AG20443 (cell line): ENCODE results near the gene NMNAT3.

Source experiments
- DNase-seq: peaks from one replicate; pipeline ENCODE4 v3.0.0; 2012; ENCODE audit warnings: low spot score, mixed read lengths

NMNAT3 gene

GRCh38 chr3:139521144-139521543 lies 156.6 kb downstream of the NMNAT3 start:
- DNase-seq = no peak

- DNase-seq = no peak
Observed at GRCh38 chr3:139519998-139520737, 157.6 kb downstream of the NMNAT3 start.

DNA sequence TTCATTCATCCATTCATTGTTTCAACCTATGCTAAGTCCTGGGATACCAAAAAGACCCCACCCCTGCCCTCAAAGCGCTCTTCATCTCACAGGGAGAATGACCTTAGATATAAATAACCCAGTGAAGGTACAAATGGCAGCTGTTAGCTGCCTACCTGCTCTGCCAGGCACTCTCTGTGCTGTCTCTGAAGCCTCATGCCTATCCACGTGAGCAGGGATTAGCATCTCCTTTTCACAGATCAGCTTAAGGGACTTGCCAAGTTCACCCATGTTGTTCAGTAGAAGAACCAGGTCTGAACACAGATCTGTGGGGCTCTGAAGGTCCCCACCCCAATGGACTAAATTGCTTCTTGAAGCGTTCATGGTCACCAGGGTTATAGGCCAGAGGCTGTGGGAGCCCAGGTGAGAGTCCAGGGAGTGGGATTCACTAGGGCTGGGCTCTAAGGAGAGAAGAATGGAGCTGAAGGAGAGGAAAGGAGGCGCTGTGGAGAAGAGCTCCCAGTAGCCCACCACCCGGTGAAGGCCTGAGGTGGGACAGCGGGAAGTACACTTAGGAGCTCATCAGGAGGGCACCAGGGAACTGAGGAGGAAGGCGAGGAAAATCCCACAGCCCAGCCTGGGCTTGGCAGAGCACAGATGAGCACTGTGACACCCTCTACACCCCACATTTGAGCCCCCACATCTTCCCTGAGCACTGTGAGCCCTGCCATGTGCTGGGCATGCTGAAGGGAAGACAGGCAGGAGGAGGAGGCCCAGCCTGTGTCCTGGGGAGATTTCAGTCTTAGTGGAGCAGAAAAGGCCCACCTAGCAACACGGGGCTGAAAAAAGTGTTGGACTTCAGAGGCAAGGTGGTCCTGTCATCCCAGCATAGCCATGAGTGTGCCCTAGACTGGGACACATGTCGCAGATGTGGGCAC lies 158.6 kb downstream of the NMNAT3 start:
- DNase-seq = no peak

GRCh38 chr3:139518306-139518705 lies 159.5 kb downstream of the NMNAT3 start:
- no peak for DNase-seq

- no peak for DNase-seq
Observed at GRCh38 chr3:139517321-139518065, 160.3 kb downstream of the NMNAT3 start.

DNA sequence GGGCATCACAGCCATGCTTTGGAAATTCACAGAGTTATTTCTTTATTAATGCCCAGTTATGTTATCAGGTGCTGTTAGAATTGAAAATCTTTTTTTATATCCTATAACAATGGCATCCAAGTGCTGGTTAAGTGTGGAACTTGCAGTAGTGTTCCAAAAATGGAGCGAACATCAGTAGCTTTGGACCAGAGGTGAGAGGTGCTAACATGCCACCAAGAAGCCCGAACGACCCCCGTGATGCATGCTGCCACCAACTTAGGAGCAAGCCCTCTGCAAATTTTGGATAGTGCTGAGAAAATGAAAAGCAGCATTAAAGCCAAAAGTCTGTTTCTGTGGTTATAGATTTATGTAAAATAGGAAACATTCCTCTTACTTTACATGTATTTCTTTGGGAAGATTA lies 163.0 kb downstream of the NMNAT3 start:
- no peak for DNase-seq
